ENCODE data around the gene LPCAT3.

Gene LPCAT3

DNA sequence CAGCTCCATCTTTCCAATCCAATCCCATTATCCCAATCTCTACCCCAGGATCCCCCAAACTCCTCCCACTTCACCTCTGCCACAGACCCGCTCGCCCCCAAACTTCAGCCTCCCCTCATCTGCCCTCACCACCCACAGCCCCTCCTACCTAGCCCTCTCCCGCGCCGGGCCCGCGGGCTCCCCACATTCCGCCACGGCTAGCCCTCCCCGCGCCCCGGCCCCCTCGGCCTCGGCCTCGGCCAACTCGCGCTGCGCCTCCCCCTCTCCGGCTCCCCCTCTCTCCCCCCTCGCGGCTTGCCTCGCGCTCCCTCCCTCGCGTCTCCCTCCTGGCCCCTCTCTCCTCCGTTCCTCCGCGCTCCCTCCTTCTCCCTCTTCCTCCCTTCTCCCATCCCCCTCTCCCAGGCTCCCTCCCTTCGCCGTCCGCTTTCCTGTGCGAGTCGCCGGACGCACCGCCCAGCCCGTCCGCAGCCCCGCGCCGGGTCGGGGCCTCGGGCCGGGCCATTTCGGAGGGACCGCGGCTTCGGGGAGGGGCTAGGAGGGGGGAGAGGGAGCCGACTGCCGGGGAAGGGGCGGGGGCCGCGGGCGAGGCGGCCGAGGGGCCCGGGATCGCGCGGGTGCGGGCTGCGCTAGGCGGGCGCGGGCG is 90.8 kb downstream of the LPCAT3 start, which contains the start of gene ATN1:
TSS of gene ATN1 (plus strand) at position 581 of the 643 bp plus-strand sequence. CDS start 6,043 bp downstream, outside the sequence.
- H3K36me3 ChIP-seq (ENCODE audit: control insufficient read depth in 2 of 2, insufficient read depth in 1 of 2, low read length in 2 of 2): peaks cover 0 to 33% of the 10 kb centered on the region in 2 experiments; a peak in 1 of 3 replicates
- POLR2A ChIA-PET: interaction anchor here (0.9 to 6.2 kb wide), 5 partner anchors 10 to 175 kb away, joined by 3 to 99 read pairs (median 32); partner anchors contain the start of genes C12orf57, MLF2, RNU7-1 and SPSB2
- no peaks in the 10 kb centered on the region for H3K9me3 ChIP-seq (ENCODE audit: control insufficient read depth, insufficient read depth, low read depth, low read length)
- peaks cover 28% of the 10 kb centered on the region for H3K4me1 ChIP-seq (ENCODE audit: control insufficient read depth, insufficient read depth, low read length)
- peak within 1 kb of the TSS; percentile 74 for H3K4me3 ChIP-seq (ENCODE audit: low read depth, low read length)
- CTCF ChIA-PET: interaction anchor here (1.5 to 6.1 kb wide), 5 partner anchors 10 to 59 kb away, joined by 3 to 53 read pairs (median 31); partner anchors contain the start of genes C12orf57, RNU7-1 and SPSB2
- peak within 1 kb of the TSS; percentile 80 for H3K27ac ChIP-seq (ENCODE audit: extremely low read depth, low read depth, low read length)
- TF ChIP-seq, protein P1, sequence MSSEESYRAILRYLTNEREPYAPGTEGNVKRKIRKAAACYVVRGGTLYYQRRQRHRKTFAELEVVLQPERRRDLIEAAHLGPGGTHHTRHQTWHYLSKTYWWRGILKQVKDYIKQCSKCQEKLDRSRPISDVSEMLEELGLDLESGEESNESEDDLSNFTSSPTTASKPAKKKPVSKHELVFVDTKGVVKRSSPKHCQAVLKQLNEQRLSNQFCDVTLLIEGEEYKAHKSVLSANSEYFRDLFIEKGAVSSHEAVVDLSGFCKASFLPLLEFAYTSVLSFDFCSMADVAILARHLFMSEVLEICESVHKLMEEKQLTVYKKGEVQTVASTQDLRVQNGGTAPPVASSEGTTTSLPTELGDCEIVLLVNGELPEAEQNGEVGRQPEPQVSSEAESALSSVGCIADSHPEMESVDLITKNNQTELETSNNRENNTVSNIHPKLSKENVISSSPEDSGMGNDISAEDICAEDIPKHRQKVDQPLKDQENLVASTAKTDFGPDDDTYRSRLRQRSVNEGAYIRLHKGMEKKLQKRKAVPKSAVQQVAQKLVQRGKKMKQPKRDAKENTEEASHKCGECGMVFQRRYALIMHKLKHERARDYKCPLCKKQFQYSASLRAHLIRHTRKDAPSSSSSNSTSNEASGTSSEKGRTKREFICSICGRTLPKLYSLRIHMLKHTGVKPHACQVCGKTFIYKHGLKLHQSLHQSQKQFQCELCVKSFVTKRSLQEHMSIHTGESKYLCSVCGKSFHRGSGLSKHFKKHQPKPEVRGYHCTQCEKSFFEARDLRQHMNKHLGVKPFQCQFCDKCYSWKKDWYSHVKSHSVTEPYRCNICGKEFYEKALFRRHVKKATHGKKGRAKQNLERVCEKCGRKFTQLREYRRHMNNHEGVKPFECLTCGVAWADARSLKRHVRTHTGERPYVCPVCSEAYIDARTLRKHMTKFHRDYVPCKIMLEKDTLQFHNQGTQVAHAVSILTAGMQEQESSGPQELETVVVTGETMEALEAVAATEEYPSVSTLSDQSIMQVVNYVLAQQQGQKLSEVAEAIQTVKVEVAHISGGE (tag by site-specific recombination; conservative IDR thresholded peaks at IDR 0.05; ENCODE audit: low read depth): peak; percentile 68; the same call in 1 of the 2 replicates
- peak; percentile 53; the same call in 1 of the 2 replicates for TF ChIP-seq PRDM4 (tag by site-specific recombination; IDR thresholded peaks at IDR 0.05)
- TF ChIP-seq, protein P2, sequence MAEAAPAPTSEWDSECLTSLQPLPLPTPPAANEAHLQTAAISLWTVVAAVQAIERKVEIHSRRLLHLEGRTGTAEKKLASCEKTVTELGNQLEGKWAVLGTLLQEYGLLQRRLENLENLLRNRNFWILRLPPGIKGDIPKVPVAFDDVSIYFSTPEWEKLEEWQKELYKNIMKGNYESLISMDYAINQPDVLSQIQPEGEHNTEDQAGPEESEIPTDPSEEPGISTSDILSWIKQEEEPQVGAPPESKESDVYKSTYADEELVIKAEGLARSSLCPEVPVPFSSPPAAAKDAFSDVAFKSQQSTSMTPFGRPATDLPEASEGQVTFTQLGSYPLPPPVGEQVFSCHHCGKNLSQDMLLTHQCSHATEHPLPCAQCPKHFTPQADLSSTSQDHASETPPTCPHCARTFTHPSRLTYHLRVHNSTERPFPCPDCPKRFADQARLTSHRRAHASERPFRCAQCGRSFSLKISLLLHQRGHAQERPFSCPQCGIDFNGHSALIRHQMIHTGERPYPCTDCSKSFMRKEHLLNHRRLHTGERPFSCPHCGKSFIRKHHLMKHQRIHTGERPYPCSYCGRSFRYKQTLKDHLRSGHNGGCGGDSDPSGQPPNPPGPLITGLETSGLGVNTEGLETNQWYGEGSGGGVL (tag by site-specific recombination; IDR thresholded peaks at IDR 0.05): peak; percentile 100
- 0 out of 2 replicates have a peak, but pooled peaks have one; percentile 62 for TF ChIP-seq ZBTB1 (tag by site-specific recombination; IDR thresholded peaks at IDR 0.05)
- TF ChIP-seq ZIC2 (tag by site-specific recombination; IDR thresholded peaks at IDR 0.05): peak; percentile 10; the same call in 1 of the 2 replicates
- no peak for TF ChIP-seq ZNF394 (tag by site-specific recombination; IDR thresholded peaks at IDR 0.05; ENCODE audit: borderline replicate concordance)
- peak; percentile 98 for TF ChIP-seq ZFHX2 (tag by site-specific recombination; conservative IDR thresholded peaks at IDR 0.05)
- peak; percentile 80 for TF ChIP-seq ZBTB48 (tag by site-specific recombination; IDR thresholded peaks at IDR 0.05)
- peak; percentile 97 for TF ChIP-seq ZNF366 (tag by site-specific recombination; conservative IDR thresholded peaks at IDR 0.05)
- peak; percentile 87; the same call in 1 of the 2 replicates for TF ChIP-seq ZEB2 (tag by site-specific recombination; IDR thresholded peaks at IDR 0.05)
- TF ChIP-seq MZF1 (tag by site-specific recombination; IDR thresholded peaks at IDR 0.05; ENCODE audit: borderline replicate concordance): no peak
- TF ChIP-seq SP2 (tag by site-specific recombination; IDR thresholded peaks at IDR 0.05): peak; percentile 72
- TF ChIP-seq ZNF140 (tag by site-specific recombination; IDR thresholded peaks at IDR 0.05): no peak
- TF ChIP-seq ZNF501 (tag by site-specific recombination; IDR thresholded peaks at IDR 0.05): peak; percentile 87
- TF ChIP-seq ZNF629 (tag by site-specific recombination; IDR thresholded peaks at IDR 0.05): peak; percentile 49
- TF ChIP-seq, protein P3, sequence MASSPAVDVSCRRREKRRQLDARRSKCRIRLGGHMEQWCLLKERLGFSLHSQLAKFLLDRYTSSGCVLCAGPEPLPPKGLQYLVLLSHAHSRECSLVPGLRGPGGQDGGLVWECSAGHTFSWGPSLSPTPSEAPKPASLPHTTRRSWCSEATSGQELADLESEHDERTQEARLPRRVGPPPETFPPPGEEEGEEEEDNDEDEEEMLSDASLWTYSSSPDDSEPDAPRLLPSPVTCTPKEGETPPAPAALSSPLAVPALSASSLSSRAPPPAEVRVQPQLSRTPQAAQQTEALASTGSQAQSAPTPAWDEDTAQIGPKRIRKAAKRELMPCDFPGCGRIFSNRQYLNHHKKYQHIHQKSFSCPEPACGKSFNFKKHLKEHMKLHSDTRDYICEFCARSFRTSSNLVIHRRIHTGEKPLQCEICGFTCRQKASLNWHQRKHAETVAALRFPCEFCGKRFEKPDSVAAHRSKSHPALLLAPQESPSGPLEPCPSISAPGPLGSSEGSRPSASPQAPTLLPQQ (tag by site-specific recombination; IDR thresholded peaks at IDR 0.05): peak; percentile 81
- 0 out of 2 replicates have a peak, but pooled peaks have one; percentile 38 for TF ChIP-seq ZNF2 (tag by site-specific recombination; IDR thresholded peaks at IDR 0.05)
- TF ChIP-seq ZSCAN5A (tag by site-specific recombination; IDR thresholded peaks at IDR 0.05): peak; percentile 44
- TF ChIP-seq ZNF843 (tag by site-specific recombination; IDR thresholded peaks at IDR 0.05): peak; percentile 65; the same call in 1 of the 2 replicates
- peak; percentile 98 for TF ChIP-seq PATZ1 (tag by site-specific recombination; IDR thresholded peaks at IDR 0.05)
- TF ChIP-seq ZNF777 (tag by site-specific recombination; IDR thresholded peaks at IDR 0.05; ENCODE audit: borderline replicate concordance): peak; percentile 64; the same call in 1 of the 2 replicates
- peak; percentile 94 for TF ChIP-seq KLF8 (tag by site-specific recombination; IDR thresholded peaks at IDR 0.05)
- peak; percentile 68 for TF ChIP-seq ZBTB8A (tag by site-specific recombination; IDR thresholded peaks at IDR 0.05)
- TF ChIP-seq ZNF561 (tag by site-specific recombination; IDR thresholded peaks at IDR 0.05; ENCODE audit: borderline replicate concordance): no peak; the same call in 1 of the 2 replicates

Data from HEK293 (cell line).